Articular chondrocyte of knee joint (primary cell): ENCODE measurements around the gene NPAS2. TPM values are rescaled to one million over a fixed set of nuclear protein-coding genes. Genes with fewer than 3 reads are reported as not detected.

ENCODE experiments used
- total RNA-seq: library from RNA; depleted of rRNA; stranded (reverse); fragments of >200 nt; gene quantifications from 2 replicates; pipeline ENCODE4 v1.2.3, GENCODE V29; 2012

The NPAS2 gene, protein sequence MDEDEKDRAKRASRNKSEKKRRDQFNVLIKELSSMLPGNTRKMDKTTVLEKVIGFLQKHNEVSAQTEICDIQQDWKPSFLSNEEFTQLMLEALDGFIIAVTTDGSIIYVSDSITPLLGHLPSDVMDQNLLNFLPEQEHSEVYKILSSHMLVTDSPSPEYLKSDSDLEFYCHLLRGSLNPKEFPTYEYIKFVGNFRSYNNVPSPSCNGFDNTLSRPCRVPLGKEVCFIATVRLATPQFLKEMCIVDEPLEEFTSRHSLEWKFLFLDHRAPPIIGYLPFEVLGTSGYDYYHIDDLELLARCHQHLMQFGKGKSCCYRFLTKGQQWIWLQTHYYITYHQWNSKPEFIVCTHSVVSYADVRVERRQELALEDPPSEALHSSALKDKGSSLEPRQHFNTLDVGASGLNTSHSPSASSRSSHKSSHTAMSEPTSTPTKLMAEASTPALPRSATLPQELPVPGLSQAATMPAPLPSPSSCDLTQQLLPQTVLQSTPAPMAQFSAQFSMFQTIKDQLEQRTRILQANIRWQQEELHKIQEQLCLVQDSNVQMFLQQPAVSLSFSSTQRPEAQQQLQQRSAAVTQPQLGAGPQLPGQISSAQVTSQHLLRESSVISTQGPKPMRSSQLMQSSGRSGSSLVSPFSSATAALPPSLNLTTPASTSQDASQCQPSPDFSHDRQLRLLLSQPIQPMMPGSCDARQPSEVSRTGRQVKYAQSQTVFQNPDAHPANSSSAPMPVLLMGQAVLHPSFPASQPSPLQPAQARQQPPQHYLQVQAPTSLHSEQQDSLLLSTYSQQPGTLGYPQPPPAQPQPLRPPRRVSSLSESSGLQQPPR
- total RNA-seq, result 12.1 and 13.2 TPM in 2 replicates

DNA sequence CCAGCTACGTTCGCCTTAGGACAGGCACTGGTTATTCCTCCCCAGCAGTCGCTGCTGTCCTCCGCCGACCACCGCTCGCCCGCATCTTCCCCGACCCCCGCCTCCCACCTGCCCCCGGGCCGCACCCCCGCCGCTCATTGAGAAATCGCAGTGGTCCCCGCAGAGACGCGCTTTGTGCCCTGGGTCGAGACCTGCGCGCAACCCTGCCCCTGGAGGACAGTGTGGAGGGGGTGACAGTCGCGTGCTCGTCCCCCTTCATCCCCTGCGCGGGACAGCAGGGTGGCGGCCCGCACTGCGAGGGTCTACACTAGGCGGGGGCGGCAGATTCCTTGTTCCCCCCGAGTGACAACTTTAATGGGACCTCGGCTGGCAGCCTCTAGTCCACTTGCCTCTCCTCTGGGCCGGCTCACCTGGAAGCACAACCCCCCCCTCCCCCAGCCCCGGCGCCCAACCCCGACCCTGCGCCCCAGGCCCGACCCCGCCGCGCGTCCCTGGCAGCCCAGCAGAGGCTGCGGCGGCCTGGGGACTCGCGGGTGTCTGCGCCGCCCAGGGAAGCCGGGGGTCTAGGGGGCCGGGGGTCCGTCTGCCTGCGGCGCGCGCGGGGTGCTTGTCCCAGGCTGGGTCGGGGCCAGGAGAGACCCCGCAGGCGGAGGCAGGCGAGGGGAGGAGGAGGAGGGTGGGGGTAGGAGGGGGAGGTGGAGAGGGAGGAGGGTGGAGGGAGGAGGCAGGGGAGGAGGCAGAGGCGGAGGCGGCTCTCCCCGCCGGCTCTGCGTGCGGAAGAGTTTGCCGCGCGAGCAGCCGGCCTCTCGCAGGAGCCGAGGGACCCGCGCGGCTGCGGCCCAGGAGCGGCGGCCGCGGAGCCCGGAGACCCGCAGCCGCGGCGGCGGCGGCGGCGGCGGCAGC, at the start of gene NPAS2:
Gene NPAS2 (plus strand): TSS at position 770 of the 903 bp plus-strand sequence. CDS start 84,616 bp downstream, outside the sequence.

DNA sequence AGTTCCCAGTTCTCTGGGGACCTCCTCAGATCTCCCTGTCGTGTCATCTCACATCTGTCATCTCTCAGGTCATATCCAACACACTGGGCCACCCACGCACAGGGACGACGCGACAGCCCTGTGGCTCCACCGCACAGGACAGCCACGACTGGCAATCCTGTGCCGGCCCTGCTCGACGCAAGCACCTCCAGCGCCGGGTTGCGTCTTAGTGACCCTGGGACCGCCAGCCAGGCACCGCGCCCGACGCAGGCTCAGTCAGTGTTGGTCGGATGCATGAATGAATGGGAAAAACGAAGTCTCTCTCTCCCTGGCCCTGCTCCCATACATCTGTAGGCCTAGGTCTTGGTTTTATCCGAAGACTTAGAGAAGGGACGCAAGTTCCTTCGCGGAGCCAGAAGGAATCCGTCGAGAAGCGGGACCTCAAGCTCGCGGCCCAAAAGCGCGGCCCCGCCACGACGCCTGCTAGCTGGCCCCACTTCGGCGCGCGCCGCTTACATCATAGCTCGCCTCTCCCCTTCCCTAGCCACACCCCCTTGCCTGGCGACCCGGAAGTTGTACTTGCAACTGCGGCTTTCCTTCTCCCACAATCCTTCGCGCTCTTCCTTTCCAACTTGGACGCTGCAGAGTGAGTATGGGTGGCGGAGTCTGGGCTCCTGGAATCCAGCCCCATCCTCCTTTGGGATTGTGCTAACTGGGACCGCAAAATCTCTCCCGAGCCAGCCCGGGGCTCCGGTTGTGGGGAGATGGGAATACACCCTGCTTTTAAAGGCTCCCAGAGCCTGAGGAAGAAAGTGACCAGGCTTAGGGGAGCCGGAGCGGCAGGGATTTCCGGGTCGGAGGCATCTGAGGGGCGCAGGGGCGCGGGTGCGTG, 182.0 kb downstream of the NPAS2 start, which contains the start of gene RPL31:
Gene RPL31 (plus strand): TSS at position 599 of the 871 bp plus-strand sequence. CDS start 413 bp downstream, outside the sequence.

Other genes with a start within 250 kb of the NPAS2 start
- 992 and 1,315 TPM in 2 replicates for gene RPL31, start 182.2 kb downstream of the NPAS2 start, total RNA-seq